Fibroblast of lung (primary cell): ENCODE data around the gene ZSWIM5. TPM values are rescaled to one million over a fixed set of nuclear protein-coding genes. Genes with fewer than 3 reads are reported as not detected.
A peak's percentile ranks its signal among the peaks of the same experiment; 100 is the strongest.

Source experiments
- DNase-seq, 2 donors: peaks; one replicate each; pipeline versions ENCODE4 v3.0.0 to v3.0.0-alpha.2; 2010; ENCODE audit warnings: low read depth in 2 of 2
- H2AFZ ChIP-seq: 2 replicates; pipeline ENCODE4 v1.5.1; 2012; ENCODE audit warnings: low read length, control low read depth, inconsistent platforms
- H3K27ac ChIP-seq: 2 replicates; pipeline ENCODE4 v1.5.1; 2011; ENCODE audit warnings: low read length, control low read depth; ENCODE audit not compliant: insufficient read depth
- H3K27me3 ChIP-seq: 2 replicates; pipeline ENCODE4 v1.5.1; 2011; ENCODE audit warnings: mild to moderate bottlenecking, low read length; ENCODE audit not compliant: control insufficient read depth, insufficient read depth
- H3K36me3 ChIP-seq: 2 replicates; pipeline ENCODE4 v1.5.1; 2011; ENCODE audit warnings: low read length; ENCODE audit not compliant: control insufficient read depth, insufficient read depth
- H3K4me1 ChIP-seq: 2 replicates; pipeline ENCODE4 v1.5.1; 2011; ENCODE audit warnings: low read length; ENCODE audit not compliant: control insufficient read depth, insufficient read depth; ENCODE audit errors: extremely low read depth
- H3K4me2 ChIP-seq: 2 replicates; pipeline ENCODE4 v1.5.1; 2011; ENCODE audit warnings: low read length, control low read depth; ENCODE audit not compliant: insufficient read depth; ENCODE audit errors: extremely low read depth
- H3K4me3 ChIP-seq, 4 experiments: fragments of 200-600 bp in 1 of 4; sonication (generic) in 1 of 4; replicated peaks in 1 of 4; 2 replicates each; pipeline ENCODE4 v1.5.1; 2011 to 2016; ENCODE audit warnings: low read length in 4 of 4, low read depth in 3 of 4, mild to moderate bottlenecking in 3 of 4, control low read depth in 2 of 4, inconsistent platforms in 1 of 4, mixed read lengths in 1 of 4; ENCODE audit not compliant: insufficient read depth in 1 of 4; ENCODE audit errors: control extremely low read depth in 1 of 4
- H3K79me2 ChIP-seq: 2 replicates; pipeline ENCODE4 v1.5.1; 2012; ENCODE audit warnings: mild to moderate bottlenecking, low read length, inconsistent platforms; ENCODE audit not compliant: control insufficient read depth, insufficient read depth
- H3K9ac ChIP-seq: 2 replicates; pipeline ENCODE4 v1.5.1; 2011; ENCODE audit warnings: mild to moderate bottlenecking, low read length, control low read depth; ENCODE audit not compliant: insufficient read depth
- H3K9me3 ChIP-seq: 2 replicates; pipeline ENCODE4 v1.5.1; 2012; ENCODE audit warnings: low read depth, low read length; ENCODE audit not compliant: control insufficient read depth, insufficient read depth
- H4K20me1 ChIP-seq: 2 replicates; pipeline ENCODE4 v1.5.1; 2011; ENCODE audit warnings: low read length; ENCODE audit not compliant: control insufficient read depth, insufficient read depth; ENCODE audit errors: extremely low read depth
- EZH2 ChIP-seq: IDR thresholded peaks from 2 replicates; pipeline ENCODE4 v1.5.1; 2012; ENCODE audit warnings: low read length, control low read depth, mild to moderate bottlenecking; ENCODE audit errors: missing control alignments
- polyA plus RNA-seq, 2 donors: library from polyadenylated mRNA; depleted of rRNA in 1 of 2; stranded (reverse) in 1 of 2; unstranded in 1 of 2; fragments of >200 nt; gene quantifications; 2 replicates each; pipeline ENCODE4 v1.2.1, GENCODE V29; 2011 to 2012; ENCODE audit warnings: missing spikeins in 1 of 2
- total RNA-seq: library from RNA; depleted of rRNA; stranded (reverse); fragments of >200 nt; gene quantifications from 2 replicates; pipeline ENCODE4 v1.2.1, GENCODE V29; 2014
- TF ChIP-seq, protein P1 (sequence below), 2 donors: IDR thresholded peaks in 1 of 2; conservative IDR thresholded peaks in 1 of 2; 1 replicate in 1 of 2; 2 replicates in 1 of 2; pipeline ENCODE4 v1.5.1; 2011 to 2012; ENCODE audit warnings: low read length in 2 of 2, control low read depth in 1 of 2, inconsistent platforms in 1 of 2, low read depth in 1 of 2, mild to moderate bottlenecking in 1 of 2

The ZSWIM5 gene
- total and polyA plus RNA-seq, 2 donors (not counting 1 experiment from before 2014, with no cell fraction given) = 0.73 to 0.99 TPM

GRCh38 chr1:45243476-45244343 is 37.3 kb upstream of the ZSWIM5 start:
- Histone ChIP-seq H3K27me3 (no peaks in the 10 kb centered on the region), H3K36me3 (no peaks in the 10 kb centered on the region), H3K4me2 (no peak overlapping the region), H3K9me3 (no peaks in the 10 kb centered on the region), H3K4me3 (no peak overlapping the region), H3K9ac (no peak overlapping the region), H3K79me2 (no peaks in the 10 kb centered on the region), H3K4me1 (peaks cover 2% of the 10 kb centered on the region), H2AFZ (no peak overlapping the region), H3K27ac (no peak overlapping the region), H4K20me1 (no peaks in the 10 kb centered on the region)
- TF ChIP-seq EZH2 = no peak
- TF ChIP-seq, protein P1, sequence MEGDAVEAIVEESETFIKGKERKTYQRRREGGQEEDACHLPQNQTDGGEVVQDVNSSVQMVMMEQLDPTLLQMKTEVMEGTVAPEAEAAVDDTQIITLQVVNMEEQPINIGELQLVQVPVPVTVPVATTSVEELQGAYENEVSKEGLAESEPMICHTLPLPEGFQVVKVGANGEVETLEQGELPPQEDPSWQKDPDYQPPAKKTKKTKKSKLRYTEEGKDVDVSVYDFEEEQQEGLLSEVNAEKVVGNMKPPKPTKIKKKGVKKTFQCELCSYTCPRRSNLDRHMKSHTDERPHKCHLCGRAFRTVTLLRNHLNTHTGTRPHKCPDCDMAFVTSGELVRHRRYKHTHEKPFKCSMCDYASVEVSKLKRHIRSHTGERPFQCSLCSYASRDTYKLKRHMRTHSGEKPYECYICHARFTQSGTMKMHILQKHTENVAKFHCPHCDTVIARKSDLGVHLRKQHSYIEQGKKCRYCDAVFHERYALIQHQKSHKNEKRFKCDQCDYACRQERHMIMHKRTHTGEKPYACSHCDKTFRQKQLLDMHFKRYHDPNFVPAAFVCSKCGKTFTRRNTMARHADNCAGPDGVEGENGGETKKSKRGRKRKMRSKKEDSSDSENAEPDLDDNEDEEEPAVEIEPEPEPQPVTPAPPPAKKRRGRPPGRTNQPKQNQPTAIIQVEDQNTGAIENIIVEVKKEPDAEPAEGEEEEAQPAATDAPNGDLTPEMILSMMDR (conservative IDR thresholded peaks at IDR 0.05 in 1 of 2, IDR thresholded peaks at IDR 0.05 in 1 of 2; ENCODE audit: low read depth in 1 of 2, low read length in 2 of 2) = no peak
- DNase-seq = peak in 1 of 2 donors; percentile 7

DNA sequence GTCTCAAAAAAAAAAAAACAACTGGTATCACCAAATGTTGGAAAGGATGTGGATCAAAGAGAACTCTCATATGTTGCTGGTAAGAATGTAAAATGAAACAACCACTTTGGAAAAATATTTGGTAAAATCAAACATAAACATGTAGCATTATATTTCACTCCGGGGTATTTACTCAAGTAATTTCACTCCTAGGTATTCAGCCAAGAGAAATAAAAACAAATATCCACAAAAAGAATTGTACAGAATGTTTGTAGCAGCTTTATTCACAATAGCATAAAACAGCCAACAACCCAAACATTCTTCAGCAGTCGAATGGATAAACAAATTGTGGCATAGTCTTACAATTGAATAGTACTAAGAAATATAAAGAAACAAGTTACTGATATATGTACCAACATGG is 32.4 kb upstream of the ZSWIM5 start:
- H3K9me3 ChIP-seq = no peaks in the 10 kb centered on the region
- H3K9ac ChIP-seq = no peak overlapping the region
- H3K27me3 ChIP-seq = peaks cover 3% of the 10 kb centered on the region
- no peaks in the 10 kb centered on the region for H4K20me1 ChIP-seq
- no peaks in the 10 kb centered on the region for H3K36me3 ChIP-seq
- no peaks in the 10 kb centered on the region for H3K79me2 ChIP-seq
- no peak overlapping the region for H2AFZ ChIP-seq
- H3K27ac ChIP-seq = no peak overlapping the region
- H3K4me2 ChIP-seq = no peak overlapping the region
- no peak for DNase-seq
- H3K4me3 ChIP-seq = no peak overlapping the region
- H3K4me1 ChIP-seq = no peaks in the 10 kb centered on the region
- TF ChIP-seq, protein P1 (conservative IDR thresholded peaks at IDR 0.05 in 1 of 2, IDR thresholded peaks at IDR 0.05 in 1 of 2; ENCODE audit: low read depth in 1 of 2, low read length in 2 of 2) = no peak
- no peak for TF ChIP-seq EZH2

GRCh38 chr1:45236136-45236535 is 29.7 kb upstream of the ZSWIM5 start:
- Histone ChIP-seq H3K36me3 (no peaks in the 10 kb centered on the region), H3K27me3 (peaks cover 3% of the 10 kb centered on the region)

More at GRCh38 chr1:45236136-45236535, 29.7 kb upstream of the ZSWIM5 start:
- H3K4me3 ChIP-seq = no peak overlapping the region
- no peak overlapping the region for H2AFZ ChIP-seq
- H3K9ac ChIP-seq = no peak overlapping the region
- H3K4me1 ChIP-seq = no peaks in the 10 kb centered on the region
- TF ChIP-seq, protein P1 (conservative IDR thresholded peaks at IDR 0.05 in 1 of 2, IDR thresholded peaks at IDR 0.05 in 1 of 2; ENCODE audit: low read depth in 1 of 2, low read length in 2 of 2) = no peak
- no peak for TF ChIP-seq EZH2
- H4K20me1 ChIP-seq = no peaks in the 10 kb centered on the region
- no peak overlapping the region for H3K27ac ChIP-seq
- DNase-seq = no peak
- H3K9me3 ChIP-seq = no peaks in the 10 kb centered on the region
- no peak overlapping the region for H3K4me2 ChIP-seq
- no peaks in the 10 kb centered on the region for H3K79me2 ChIP-seq
